Measurements from ENCODE around the gene TSPAN14.

Gene TSPAN14

DNA sequence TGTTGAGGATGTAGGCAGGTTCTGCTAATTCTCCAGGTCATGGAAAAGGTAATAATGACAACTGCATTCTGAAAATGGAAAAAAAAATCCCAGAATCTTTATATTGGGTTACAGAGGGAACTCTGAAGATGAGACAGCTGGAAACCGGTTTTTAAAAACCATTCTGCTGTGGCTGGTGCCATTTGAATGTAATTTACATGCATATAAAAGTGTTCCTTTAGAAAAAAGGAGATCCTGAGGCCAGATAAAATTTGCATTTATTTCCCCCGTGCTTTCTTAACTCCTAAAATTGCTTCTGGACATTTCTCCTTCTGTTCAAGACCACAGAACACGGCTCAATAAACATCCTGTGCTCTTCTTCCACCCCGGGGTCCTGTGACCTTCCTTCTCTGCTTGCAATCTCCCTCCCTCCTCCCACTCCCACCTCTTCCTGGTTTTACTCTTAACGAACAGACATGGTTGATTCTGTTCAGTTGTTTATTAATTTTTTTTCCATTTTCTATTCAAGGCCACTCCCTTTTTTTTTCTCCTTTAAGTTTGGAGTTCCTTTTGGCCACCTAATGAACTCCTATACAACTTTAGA lies 125.2 kb downstream of the TSPAN14 start:
- H3K4me1 Mint-ChIP-seq, result peaks cover 9% of the 10 kb centered on the region
- H3K36me3 Mint-ChIP-seq (ENCODE audit: low read depth), result no peaks in the 10 kb centered on the region
- H3K9me3 Mint-ChIP-seq, result no peaks in the 10 kb centered on the region
- H3K27ac Mint-ChIP-seq, result no peak overlapping the region
- no peak overlapping the region for H3K4me3 Mint-ChIP-seq
- no peak for DNase-seq
- no peak for ATAC-seq
- no peaks in the 10 kb centered on the region for H3K27me3 Mint-ChIP-seq

- Mint-ChIP-seq H3K27me3 (no peaks in the 10 kb centered on the region), H3K4me1 (peaks cover 9% of the 10 kb centered on the region), H3K9me3 (no peaks in the 10 kb centered on the region), H3K27ac (no peak overlapping the region), H3K36me3 (ENCODE audit: low read depth) (no peaks in the 10 kb centered on the region), H3K4me3 (no peak overlapping the region)
- ATAC-seq, result no peak
- DNase-seq, result no peak
These were observed 125.9 kb downstream of the TSPAN14 start for GRCh38 chr10:80579849-80580637.

- H3K36me3 Mint-ChIP-seq (ENCODE audit: low read depth), result no peaks in the 10 kb centered on the region
- no peaks in the 10 kb centered on the region for H3K9me3 Mint-ChIP-seq
- H3K4me1 Mint-ChIP-seq, result peaks cover 9% of the 10 kb centered on the region
- no peak for DNase-seq
- no peaks in the 10 kb centered on the region for H3K27me3 Mint-ChIP-seq
- no peak overlapping the region for H3K4me3 Mint-ChIP-seq
- H3K27ac Mint-ChIP-seq, result no peak overlapping the region
- no peak for ATAC-seq
These were observed 126.7 kb downstream of the TSPAN14 start for GRCh38 chr10:80580638-80581468.

DNA sequence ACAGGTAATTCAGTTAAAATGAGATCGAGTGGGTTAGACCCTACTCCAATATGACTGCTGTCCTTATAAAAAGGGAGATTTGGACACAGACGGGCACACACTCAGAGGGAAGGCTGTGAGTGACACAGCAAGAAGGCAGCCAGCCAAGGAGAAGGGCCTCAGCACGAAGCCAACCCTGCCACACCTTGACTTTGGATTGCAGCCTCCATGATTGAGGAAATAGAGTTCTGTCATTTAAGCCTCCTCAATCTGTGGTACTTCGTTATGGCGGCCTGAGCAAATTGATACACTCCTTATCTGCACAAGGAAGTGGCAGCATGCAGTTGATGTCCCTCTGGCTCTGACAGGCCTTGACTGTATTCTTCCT lies 127.3 kb downstream of the TSPAN14 start:
- peaks cover 9% of the 10 kb centered on the region for H3K4me1 Mint-ChIP-seq
- no peaks in the 10 kb centered on the region for H3K27me3 Mint-ChIP-seq
- H3K9me3 Mint-ChIP-seq, result no peaks in the 10 kb centered on the region
- H3K4me3 Mint-ChIP-seq, result no peak overlapping the region
- no peaks in the 10 kb centered on the region for H3K36me3 Mint-ChIP-seq (ENCODE audit: low read depth)
- no peak for ATAC-seq
- H3K27ac Mint-ChIP-seq, result no peak overlapping the region
- no peak for DNase-seq

DNA sequence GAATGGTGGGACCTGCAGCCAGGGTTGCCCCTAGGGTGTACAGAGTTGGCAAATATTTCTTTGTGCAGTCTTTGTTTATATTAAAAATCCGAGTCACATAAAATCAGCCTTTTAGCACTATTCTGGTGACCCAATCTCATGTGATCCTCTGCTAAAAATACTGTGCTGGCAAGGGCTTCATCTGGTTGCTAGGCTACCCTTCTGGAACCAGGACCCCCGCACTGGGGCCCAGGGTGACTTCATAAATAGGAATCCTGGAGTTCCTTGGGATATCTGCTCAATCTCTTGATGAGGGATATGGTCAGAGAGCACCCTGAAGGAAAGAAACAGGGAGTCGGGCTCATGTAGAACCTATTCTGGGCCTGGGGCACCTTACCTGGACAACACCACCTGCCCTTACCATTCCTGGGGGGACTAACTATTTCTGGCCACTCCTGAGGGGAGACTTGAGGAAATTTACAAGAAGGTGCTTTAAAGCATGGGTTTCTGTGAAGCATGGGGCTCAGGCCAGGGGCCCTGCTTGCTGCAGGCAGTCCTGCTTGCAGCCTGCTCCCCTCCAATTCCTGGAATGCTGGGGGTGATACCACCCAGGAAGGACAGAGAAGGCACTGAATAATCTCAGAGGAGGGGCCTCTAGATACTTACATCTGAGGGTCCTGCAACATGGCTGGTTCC lies 128.3 kb downstream of the TSPAN14 start:
- H3K27ac Mint-ChIP-seq, result no peak overlapping the region
- no peaks in the 10 kb centered on the region for H3K9me3 Mint-ChIP-seq
- DNase-seq, result no peak
- no peak for ATAC-seq
- H3K4me3 Mint-ChIP-seq, result no peak overlapping the region
- peaks cover 9% of the 10 kb centered on the region for H3K4me1 Mint-ChIP-seq
- H3K36me3 Mint-ChIP-seq (ENCODE audit: low read depth), result no peaks in the 10 kb centered on the region
- no peaks in the 10 kb centered on the region for H3K27me3 Mint-ChIP-seq

All from activated naive CD8-positive, alpha-beta T cell treated with anti-CD3 and anti-CD28 coated beads, Interleukin-2, amount 50 U/mL, for 24 hours (primary cell).